HG03558 (cell line): ENCODE measurements around the gene DNAJC30.
"Not testable (repeated sequence)": the region's sequence is repeated elsewhere in the genome, so short reads cannot be mapped to it uniquely, and the experiment has no call there.

Source experiments
- ATAC-seq: cut with Tn5 transposase; IDR thresholded peaks from one replicate; pipeline ENCODE4 v1.9.1; 2021; ENCODE audit warnings: moderate number of reproducible peaks; ENCODE audit not compliant: unreplicated experiment; ENCODE audit errors: extremely low read depth

DNAJC30 gene

DNA sequence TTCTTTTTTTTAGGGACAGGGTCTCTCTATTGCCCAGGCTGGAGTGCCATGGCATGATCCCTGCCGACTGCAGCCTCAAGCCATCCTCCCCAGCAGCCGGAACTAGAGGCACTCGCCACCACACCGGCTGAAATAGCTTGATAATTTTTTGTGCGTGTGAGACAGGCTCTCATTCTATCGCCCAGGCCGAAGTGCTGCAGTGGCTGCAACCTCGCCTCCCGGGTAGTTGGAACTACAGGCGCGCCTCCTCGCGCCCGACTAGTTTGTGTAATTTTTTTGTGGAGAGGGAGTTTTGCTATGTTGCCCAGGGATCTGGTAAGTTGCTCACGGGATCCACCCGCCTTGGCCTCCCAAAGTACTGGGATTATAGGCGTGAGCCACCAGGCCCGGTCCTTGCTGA lies 2.1 kb upstream of the DNAJC30 start:
- ATAC-seq, result no peak

DNA sequence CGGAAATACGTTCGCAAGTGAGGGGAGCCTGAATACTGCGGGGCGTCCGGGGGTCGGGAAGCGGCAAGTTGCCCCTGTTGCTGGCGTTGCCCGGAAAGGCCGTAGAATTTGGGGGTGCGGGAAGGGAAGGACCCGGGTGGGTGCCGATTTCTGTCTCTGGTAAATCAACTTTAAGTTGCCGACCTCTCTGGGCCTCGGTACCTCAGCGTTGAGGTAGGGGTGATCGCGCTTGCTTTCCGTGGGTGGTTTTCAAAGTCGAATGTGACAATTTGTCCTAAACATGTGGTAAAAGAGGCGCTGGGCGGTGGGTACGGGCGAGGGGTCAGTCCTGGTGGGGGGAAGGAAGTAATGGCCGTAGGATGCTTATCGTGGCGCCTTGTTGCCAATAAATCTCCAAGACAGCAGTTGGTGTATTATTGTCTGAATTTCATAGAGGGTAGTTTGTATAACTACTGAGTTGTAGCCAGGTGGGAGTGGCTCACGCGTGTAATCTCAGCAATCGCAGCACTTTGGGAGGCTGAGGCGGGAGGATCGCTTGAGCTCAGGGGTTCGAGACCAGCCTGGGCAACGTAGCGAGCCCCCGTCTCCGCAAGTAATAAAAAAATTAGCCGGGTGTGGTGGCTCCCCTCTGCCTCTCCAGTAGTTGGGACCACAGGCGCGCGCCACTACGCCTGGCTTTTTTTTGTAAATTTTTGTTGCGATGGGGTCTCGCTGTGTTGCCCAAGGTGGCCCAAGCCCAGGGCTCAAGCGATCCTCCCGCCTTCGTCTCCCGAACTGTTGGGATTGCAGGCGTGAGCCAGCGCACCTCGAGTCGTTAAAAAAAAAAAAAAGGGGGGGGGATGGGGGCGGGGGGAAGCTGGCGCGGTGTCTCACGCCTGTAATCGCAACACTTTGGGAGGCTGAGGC lies 788 bp upstream of the DNAJC30 start:
- ATAC-seq, result no peak

DNA sequence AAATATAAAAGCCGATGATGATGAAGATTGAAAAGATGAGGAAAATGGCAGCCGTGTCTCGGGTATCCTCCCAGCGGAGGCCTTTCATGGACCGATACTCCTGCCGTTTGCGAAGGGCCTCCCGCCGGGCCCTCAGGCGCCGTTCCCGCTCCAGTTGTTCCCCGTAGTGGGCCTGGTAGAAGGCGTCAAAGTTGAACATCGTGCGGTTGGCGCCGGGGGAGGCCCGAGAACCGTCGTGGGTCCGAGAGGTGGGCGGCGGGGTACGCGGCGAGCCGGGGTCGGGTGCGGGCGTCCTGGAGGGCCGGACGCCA lies 553 bp downstream of the DNAJC30 start:
- ATAC-seq, result no peak

DNA sequence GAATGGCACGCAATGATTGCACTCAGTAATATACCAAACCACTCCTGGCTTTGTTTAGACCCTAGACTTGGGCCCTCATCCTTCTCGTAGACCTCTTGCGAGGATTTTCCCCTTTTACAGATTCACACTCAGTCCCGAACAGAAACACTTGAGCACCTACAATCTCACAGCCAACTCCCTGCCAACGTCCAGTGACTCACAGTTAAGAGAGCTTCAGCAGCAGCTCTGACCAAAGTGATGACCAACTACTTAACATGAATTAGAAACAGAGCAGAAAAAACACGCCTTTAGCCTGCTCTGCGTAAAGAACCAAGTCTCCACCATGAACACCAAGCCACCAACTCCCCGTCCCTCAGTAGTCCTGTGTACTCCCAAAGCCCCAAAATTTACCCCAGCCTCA lies 2.2 kb downstream of the DNAJC30 start:
- no peak for ATAC-seq

DNA sequence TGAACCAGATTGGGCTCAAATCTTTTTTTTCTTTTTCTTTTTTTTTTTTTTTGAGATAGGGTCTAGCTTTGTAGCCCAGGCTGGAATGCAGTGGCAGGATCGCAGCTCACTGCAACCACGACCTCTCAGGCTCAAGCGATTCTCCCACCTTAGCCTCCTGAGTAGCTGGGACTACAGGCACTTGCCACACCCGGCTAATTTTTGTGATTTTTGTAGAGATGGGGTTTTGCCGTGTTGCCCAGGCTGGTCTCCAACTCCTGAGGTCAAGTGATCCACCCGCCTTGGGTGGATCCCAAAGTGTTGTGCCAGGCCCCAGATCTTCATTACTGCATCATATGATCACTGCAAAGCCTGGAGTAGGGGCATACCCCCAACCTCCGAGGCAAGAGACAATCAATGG lies 2.8 kb downstream of the DNAJC30 start:
- ATAC-seq, result no peak

DNA sequence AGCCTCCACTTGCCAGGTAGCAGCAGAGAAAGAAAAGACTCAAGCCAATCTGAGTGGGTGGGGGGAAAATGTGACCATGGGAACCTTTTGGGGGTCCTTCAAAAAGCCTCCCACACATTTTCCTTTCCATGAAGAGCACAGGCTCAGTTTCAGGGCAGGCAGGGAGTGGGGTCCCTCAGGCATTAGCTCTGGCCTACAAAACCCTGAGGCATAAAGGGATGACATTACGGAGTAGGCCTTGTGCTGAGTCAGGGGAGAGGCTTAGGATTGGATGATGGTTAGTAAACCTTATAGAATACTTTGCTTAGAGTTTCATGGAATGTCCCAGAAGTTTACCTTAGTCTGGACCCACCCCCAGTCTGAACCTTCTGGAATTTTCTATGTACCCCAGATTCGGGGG lies 3.5 kb downstream of the DNAJC30 start:
- no peak for ATAC-seq

DNA sequence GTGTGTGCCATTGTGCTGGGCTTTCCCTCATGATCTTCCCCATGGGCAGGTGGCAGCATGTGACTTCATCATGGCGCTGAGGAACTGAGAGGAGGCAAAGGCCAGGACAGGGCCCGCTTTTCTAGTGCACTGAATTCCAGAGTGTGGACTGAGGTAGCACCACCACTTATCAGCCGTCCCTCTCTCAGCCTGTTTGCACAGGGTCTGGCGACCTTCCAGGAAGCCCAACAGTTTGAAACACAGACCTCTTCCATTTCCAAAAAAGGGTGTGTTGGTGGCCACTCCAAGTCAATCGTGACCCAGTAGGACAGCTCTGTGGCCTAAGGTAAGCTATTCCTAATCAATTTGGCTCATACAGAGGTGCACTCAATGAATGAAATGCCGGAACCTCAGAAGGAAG lies 4.4 kb downstream of the DNAJC30 start:
- no peak for ATAC-seq

DNA sequence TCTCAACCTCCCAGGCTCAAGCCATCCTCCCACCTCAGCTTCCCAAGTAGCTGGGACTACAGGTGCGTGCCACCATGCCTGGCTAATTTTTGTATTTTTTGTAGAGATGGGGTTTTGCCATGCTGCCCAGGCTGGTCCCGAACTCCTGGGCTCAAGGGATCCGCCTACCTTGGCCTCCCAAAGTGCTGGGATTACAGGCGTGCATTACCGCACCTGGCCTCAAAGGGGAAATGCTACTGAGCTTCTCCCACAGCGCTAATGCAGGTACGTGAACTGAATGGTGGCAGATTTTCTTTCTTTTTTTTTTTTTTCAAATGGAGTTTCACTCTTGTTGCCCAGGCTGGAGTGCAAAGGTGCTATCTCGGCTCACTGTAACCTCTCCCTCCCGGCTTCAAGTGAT lies 7.2 kb downstream of the DNAJC30 start:
- not testable (repeated sequence) for ATAC-seq

DNA sequence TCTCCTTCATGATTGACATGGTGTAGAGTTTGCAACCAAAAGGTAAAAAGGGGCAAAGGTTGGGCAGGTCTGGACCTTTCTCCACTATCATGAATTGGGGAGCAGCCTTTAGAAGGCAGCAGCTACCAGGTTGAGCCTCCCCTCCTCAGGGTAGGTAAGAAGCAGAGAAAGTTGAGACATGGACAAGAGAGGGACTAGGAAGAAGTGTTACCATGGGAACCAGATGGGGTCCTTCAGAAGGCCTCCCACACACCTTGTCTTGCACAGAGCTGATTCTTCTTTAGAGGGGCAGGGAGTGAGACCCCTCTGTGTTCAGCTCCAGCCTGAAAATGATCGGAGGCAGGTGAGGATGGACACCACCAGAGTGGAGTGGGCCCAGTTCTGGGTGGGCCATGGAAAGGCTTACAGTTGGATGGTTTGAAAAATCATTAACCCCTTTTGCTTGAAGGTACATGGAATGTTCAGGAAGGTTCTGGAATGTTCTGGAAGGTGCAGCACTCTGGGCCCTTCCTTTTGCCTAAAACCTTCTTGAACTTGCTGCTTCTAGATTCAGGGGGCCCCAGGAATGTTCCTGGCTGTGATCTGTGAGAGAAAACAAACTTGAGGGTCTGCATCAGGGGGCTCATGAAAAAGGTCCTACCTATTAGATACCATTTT lies 8.7 kb downstream of the DNAJC30 start:
- no peak for ATAC-seq

DNA sequence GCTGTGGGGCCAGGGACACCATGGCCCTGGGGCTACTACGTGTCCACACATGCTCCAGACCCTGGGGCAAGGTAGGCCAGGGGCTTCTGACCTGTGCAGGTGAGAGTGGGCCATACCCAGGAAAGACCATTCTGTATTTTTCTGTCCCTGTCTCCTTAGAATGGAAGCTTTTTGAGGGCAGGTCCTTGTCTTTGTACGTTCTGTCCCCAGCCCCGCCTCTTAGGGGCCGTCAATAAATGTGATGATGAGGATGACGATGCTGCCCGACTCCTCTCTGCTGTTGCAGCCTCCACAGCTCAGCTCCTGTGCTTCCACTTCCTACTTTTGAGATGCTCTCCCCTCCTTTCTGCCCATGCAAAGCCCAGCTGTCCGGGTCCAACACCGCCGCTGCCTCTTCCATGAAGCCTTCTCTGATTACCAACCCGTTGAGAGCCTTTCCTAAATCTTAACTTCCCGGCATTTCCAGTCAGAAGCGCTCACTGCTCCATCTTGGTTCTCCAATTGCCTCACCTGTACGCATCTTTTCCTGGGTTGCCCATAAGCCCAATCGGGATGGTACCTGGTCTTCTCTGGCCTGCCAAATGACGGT lies 11.3 kb downstream of the DNAJC30 start:
- ATAC-seq, result no peak

DNA sequence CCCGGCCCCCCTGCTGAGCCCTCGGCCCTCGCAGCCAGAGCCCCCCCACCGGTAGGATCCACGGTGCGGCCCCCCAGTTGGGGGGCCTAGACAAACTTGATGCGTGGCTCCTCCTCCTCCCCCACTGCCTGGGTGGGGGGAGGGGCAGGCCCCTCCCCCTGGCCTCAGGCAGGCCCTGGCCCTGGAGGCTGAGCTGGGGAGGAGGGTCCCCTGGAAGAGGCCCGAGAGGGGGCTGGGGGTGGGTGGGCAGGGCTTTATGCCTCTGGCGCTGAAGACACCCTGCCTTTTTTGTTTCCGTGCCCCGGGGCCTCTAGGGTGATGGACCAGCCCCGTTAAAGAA lies 12.0 kb downstream of the DNAJC30 start:
- ATAC-seq, result no peak

DNA sequence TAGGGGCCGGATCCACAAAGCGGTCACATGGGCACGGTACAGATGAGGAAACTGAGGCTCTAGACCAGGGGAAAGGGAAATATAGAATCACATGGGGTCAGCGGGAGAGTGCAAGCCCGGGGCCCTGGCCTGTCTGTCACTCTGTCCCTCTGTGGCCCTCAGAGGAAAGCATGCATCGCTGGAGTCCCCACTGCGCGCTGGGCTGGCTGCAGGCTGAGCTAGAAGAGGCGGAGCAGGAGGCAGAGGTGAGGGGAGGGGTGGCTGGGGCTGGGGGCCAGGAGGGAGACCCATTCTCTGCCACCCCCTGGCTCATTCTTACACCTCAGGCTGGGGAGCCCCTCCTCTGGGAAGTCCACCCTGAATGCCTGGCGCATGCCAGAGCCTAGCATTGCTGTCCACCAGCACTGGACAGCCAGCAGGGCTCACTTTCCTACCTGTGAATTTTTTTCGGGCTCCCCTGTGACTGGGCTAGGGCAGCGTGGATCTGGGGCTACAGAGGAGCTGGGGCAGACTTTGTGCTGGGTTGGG lies 13.3 kb downstream of the DNAJC30 start:
- ATAC-seq, result no peak

DNA sequence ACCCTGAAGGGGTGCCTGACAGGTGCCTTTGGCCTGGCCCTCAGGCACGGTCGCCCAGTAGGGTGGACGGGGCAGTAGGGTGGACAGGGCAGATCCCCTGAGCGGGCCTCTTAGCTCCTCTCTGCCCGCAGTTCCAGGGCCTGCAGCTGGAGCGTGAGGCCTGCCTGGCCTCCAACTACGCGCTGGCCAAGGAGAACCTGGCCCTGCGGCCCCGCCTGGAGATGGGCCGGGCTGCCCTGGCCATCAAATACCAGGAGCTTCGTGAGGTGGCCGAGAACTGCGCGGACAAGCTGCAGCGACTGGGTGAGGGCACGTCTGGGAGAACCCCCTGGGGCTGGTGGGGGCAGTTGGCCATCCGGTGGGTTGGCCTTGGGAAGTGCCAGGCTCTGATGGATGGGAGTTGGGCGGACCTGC lies 14.0 kb downstream of the DNAJC30 start:
- ATAC-seq, result no peak

DNA sequence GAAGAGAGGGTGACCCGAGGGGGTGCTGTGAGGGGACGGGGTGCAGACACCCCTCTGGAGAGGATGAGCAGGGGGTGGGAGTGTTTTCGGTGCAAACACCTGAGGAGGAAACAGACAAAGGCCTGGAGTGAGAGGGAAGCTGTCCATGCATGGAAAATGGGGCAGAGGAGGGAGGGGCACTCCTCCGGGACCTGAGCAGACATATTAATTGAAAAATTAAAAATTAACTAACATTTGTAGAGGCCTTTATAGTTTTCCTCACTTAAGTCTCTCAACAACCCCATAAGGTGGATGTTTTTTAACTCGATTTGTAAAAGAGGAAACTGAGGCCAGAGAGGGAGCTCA lies 14.4 kb downstream of the DNAJC30 start:
- ATAC-seq, result no peak

DNA sequence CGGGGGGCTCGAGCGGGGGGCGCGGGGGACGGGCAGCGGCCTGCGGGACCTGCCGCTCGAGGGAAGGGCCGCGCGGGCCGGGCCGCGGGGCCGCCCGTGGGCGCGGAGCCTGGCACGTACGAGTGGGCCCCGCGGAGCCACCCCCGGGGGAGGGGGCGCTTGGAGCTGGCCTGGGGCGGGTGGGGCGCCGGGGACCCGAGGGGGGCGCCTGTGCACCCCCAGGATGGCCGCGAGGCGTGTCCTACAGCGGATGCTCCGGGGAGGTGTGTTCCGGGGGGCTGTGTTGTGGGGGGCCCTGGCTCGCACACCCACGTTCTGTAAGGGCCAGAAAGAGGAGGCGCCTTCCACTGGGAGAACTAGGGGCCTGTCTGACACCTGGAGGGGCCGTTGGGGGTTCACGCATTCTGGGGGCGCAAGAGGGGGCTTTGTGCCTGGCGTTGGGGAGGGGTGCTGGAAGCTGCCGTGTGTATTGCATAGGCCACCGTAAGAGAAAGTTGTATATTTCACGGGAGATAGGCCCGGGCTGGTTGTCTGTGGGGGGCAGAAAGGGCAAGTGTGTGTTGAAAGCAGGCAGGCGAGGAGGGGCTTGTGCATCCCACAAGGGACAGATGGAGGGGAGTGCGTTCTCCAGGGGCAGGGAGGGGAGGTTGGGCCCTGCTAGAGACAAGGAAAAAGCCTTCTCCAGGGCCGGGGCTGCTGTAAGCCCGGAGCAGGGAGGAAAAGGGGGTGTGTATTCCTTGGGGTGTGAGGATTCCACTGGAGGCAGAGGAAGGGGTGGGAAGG lies 15.0 kb downstream of the DNAJC30 start:
- ATAC-seq, result no peak

DNA sequence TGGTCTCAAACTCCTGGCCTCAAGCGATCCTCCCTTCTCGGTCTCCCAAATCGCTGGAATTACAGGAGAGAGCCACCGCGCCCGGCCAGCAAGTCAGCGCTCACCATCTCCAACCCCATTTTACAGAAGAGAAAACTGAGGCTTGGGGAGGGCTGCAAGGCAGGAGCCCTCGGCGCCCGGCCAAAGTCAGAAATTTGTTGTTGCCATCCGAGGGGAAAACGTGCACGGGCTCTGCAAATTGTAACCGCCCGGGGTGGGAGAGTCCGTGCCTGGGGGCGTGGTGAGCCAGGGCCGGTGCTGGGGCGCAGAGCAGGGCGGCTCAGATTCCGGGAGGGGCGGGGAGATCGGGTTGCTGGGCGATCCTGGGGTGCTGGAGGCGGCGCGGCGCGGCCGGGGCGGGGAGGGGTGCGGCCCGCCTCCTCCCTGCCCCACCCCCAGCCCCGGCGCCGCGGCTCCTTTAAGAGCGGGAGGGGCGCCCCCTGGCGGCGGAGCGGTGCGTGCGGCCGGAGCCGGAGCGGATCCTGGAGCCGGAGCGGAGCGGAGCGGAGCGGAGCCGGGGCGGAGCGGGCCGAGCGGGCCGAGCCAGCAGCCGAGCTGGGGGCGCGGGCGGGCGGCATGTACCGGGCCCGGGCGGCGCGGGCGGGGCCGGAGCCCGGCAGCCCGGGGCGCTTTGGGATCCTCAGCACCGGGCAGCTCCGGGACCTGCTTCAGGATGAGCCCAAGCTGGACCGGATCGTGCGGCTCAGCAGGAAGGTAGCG lies 15.7 kb downstream of the DNAJC30 start, which contains the start of gene VPS37D:
Gene VPS37D, plus strand, starts transcription at position 488 of the 759 bp plus-strand sequence. Its CDS starts 128 bp downstream, at position 616.
- ATAC-seq, result no peak

DNA sequence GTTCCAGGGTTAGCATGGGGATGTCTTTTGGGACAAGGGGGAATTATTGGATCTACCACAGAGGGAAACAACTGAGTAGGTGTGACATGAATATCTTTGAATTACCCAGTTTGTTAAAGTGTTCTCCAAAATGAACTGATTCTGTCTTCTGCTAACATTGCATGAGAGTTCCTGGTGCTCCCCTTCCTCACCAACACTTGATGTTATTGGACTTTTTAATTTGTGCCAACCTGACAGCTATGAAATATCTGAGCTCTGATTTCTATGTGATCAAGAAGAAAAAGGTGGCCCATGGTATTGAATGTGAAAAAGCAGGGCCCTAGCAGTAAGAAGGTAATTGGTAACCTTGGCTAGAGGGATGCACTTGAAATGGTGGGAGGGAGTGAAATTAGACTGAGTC lies 20.2 kb downstream of the DNAJC30 start:
- no peak for ATAC-seq

DNA sequence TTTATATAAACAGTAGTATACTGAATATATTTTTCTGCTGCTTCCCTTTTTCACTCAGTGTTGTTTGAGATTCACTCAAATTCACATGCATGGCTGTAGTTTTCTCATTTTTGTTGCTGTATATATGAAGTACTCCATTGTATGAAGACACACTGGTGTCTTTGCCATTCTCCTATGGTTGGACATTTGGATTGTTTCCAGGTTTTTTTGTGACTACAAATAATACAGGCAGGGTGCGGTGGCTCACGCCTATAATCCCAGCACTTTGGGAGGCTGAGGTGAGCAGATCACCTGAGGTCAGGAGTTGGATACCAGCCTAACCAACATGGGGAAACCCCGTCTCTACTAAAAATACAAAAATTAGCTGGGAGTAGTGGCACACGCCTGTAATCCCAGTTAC lies 22.7 kb downstream of the DNAJC30 start:
- ATAC-seq, result not testable (repeated sequence)

DNA sequence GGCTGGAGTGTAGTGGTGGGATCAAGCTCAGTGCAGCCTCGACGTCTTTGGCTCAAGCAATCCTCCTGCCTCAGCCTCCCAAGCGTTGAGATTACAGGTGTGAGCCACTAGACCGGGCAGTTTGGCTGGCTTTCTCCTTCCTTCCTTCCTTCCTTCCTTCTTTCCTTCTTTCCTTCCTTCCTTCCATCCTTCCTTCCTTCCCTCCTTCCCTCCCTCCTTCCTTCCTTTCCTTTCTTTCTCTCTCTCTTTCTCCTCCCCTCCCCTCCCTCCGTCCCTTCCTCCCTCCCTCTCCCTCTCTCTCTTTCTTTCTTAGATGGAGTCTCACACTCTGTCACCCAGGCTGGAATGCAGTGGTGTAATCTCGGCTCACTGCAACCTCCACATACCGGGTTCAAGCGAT lies 23.3 kb downstream of the DNAJC30 start:
- ATAC-seq, result no peak

DNA sequence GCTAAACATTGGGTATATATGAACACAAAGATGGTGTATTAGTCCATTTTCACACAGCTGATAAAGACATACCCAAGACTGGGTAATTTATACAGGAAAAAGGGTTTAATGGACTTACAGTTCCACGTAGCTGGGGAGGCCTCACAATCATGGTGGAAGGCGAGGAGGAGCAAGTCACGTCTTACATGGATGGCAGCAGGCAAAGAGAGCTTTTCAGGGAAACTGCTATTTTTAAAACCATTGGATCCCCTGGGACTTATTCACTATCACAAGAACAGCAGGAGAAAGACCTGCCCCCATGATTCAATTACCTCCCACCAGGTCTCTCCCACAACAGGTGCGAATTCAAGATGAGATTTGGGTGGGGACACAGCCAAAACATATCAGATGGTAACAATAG lies 27.9 kb downstream of the DNAJC30 start:
- not testable (repeated sequence) for ATAC-seq
